GM18508 (cell line): Measurements from ENCODE around the gene MRPL43.

Experiments
- ATAC-seq: cut with Tn5 transposase; IDR thresholded peaks from one replicate; pipeline ENCODE4 v1.9.1; 2021; ENCODE audit warnings: moderate number of reproducible peaks; ENCODE audit not compliant: insufficient read depth, unreplicated experiment

MRPL43 gene

GRCh38 chr10:101020427-101021075 lies 33.3 kb upstream of the MRPL43 start:
- no peak for ATAC-seq

GRCh38 chr10:101019440-101019703 lies 32.1 kb upstream of the MRPL43 start:
- no peak for ATAC-seq

- ATAC-seq, result no peak
Observed at GRCh38 chr10:101018600-101019439, 31.5 kb upstream of the MRPL43 start.

GRCh38 chr10:101018118-101018599 lies 30.9 kb upstream of the MRPL43 start:
- ATAC-seq, result no peak

GRCh38 chr10:101016814-101017213 lies 29.5 kb upstream of the MRPL43 start:
- no peak for ATAC-seq

- no peak for ATAC-seq
Observed at GRCh38 chr10:101015582-101015973, 28.3 kb upstream of the MRPL43 start.

- ATAC-seq, result no peak
Observed at GRCh38 chr10:101014966-101015581, 27.8 kb upstream of the MRPL43 start.

GRCh38 chr10:101014230-101014884 lies 27.1 kb upstream of the MRPL43 start:
- ATAC-seq, result no peak

- no peak for ATAC-seq
Observed at GRCh38 chr10:101013365-101013825, 26.1 kb upstream of the MRPL43 start.

- ATAC-seq, result no peak
Observed at GRCh38 chr10:101012525-101013364, 25.4 kb upstream of the MRPL43 start.

GRCh38 chr10:101011517-101012423 lies 24.5 kb upstream of the MRPL43 start:
- ATAC-seq, result no peak

GRCh38 chr10:101010329-101010728 lies 23.0 kb upstream of the MRPL43 start:
- ATAC-seq, result no peak

- ATAC-seq, result no peak
Observed at GRCh38 chr10:101008823-101009423, 21.6 kb upstream of the MRPL43 start.

GRCh38 chr10:101007915-101008822 lies 20.9 kb upstream of the MRPL43 start:
- ATAC-seq, result no peak

- no peak for ATAC-seq
Observed at GRCh38 chr10:101007099-101007711, 19.9 kb upstream of the MRPL43 start.

- ATAC-seq, result no peak
Observed at GRCh38 chr10:101006593-101007098, 19.3 kb upstream of the MRPL43 start.
